Embryonic facial prominence (tissue), 1 donor: ENCODE results near the gene TMEM120B.
"Not testable (repeated sequence)": the region's sequence is repeated elsewhere in the genome, so short reads cannot be mapped to it uniquely, and the experiment has no call there.

Experiments
- DNase-seq: peaks from one replicate; pipeline ENCODE4 v3.0.0-alpha.2; 2016; ENCODE audit errors: extremely low spot score

The TMEM120B gene

GRCh38 chr12:121748218-121748570, 35.6 kb downstream of the TMEM120B start:
- no peak for DNase-seq

- no peak for DNase-seq
Observed at GRCh38 chr12:121748571-121749265, 36.2 kb downstream of the TMEM120B start.

GRCh38 chr12:121749267-121749666, 36.7 kb downstream of the TMEM120B start:
- no peak for DNase-seq

GRCh38 chr12:121750507-121750955, 38.0 kb downstream of the TMEM120B start:
- no peak for DNase-seq

- DNase-seq, result no peak
Observed at GRCh38 chr12:121751034-121751433, 38.5 kb downstream of the TMEM120B start.

GRCh38 chr12:121751749-121752351, 39.3 kb downstream of the TMEM120B start:
- DNase-seq, result no peak

GRCh38 chr12:121753844-121754264, 41.3 kb downstream of the TMEM120B start:
- no peak for DNase-seq

- DNase-seq, result no peak
Observed at GRCh38 chr12:121754836-121755235, 42.3 kb downstream of the TMEM120B start.

GRCh38 chr12:121755591-121755990, 43.0 kb downstream of the TMEM120B start:
- DNase-seq, result no peak

- not testable (repeated sequence) for DNase-seq
Observed at GRCh38 chr12:121758536-121758935, 46.0 kb downstream of the TMEM120B start.

- DNase-seq, result no peak
Observed at GRCh38 chr12:121762269-121762668, 49.7 kb downstream of the TMEM120B start.

GRCh38 chr12:121764808-121765207, 52.3 kb downstream of the TMEM120B start:
- no peak for DNase-seq

GRCh38 chr12:121765573-121765972, 53.0 kb downstream of the TMEM120B start:
- no peak for DNase-seq

- no peak for DNase-seq
Observed at GRCh38 chr12:121766290-121767039, 53.9 kb downstream of the TMEM120B start.

GRCh38 chr12:121767525-121768016, 55.0 kb downstream of the TMEM120B start:
- no peak for DNase-seq

GRCh38 chr12:121769297-121769830, 56.8 kb downstream of the TMEM120B start:
- DNase-seq, result no peak

- DNase-seq, result no peak
Observed at GRCh38 chr12:121769831-121770301, 57.3 kb downstream of the TMEM120B start.

GRCh38 chr12:121770388-121770787, 57.8 kb downstream of the TMEM120B start:
- DNase-seq, result no peak

GRCh38 chr12:121770813-121771625, 58.5 kb downstream of the TMEM120B start:
- DNase-seq, result no peak

GRCh38 chr12:121773011-121773777, 60.6 kb downstream of the TMEM120B start:
- DNase-seq, result no peak
